Stimulated activated naive CD8-positive, alpha-beta T cell treated with anti-CD3 and anti-CD28 coated beads, Interleukin-15, amount 100 ng/mL, for 72 hours (primary cell): ENCODE data around the gene NARS2.

ENCODE experiments used
- ATAC-seq: fragments of 150-1000 bp; cut with Tn5 transposase; 2 replicates; pipeline ENCODE4 v1.10.0; 2021; ENCODE audit warnings: mild to moderate bottlenecking, moderate library complexity
- DNase-seq, 2 donors: peaks; one replicate each; pipeline ENCODE4 v3.0.0; 2021 to 2022
- H3K27ac Mint-ChIP-seq, 2 donors: one replicate each; pipeline ENCODE4 v1.8.0; 2022; ENCODE audit warnings: mild to moderate bottlenecking in 2 of 2, mixed read lengths in 2 of 2, moderate library complexity in 2 of 2
- H3K27me3 Mint-ChIP-seq: one replicate; pipeline ENCODE4 v1.8.0; 2022; ENCODE audit warnings: mixed read lengths
- H3K4me1 Mint-ChIP-seq: one replicate; pipeline ENCODE4 v1.8.0; 2022; ENCODE audit warnings: mild to moderate bottlenecking, mixed read lengths
- H3K4me3 Mint-ChIP-seq, 2 donors: one replicate each; pipeline ENCODE4 v1.8.0; 2022; ENCODE audit warnings: mild to moderate bottlenecking in 2 of 2, mixed read lengths in 2 of 2, moderate library complexity in 1 of 2
- H3K9me3 Mint-ChIP-seq, 2 donors: one replicate each; pipeline ENCODE4 v1.8.0; 2022; ENCODE audit warnings: mixed read lengths in 2 of 2

NARS2 gene

DNA sequence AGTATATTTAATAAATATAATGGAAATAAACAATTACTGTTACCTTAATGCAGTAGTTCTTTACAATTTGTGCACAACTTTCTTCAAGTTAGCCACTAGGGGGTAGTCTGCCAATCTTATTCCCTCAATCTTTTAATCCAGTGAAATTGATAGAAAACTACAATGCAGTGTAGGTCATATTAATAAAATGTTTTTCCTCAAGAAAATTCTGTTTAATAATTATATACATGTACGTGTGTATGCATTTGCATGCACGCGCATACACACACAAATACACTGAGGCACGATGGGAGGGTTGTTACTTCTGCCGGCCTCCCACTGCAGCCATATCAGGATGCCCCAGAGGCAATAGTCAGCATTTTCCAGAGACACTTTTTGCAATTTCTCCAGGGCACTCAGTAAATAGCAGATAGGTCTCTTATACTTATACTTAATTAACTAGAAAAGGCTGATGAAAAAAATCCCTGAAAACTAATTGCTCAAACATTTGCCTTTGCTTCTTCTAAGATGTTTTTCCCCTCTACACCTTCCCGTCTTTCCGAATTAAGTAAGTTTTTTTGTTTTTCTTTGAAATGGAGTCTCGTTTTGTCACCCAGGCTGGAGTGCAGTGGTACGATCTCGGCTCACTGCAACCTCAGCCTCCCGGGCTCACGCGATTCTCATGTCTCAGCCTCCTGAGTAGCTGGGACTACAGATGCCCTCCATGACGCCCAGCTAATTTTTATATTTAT, 160.2 kb downstream of the NARS2 start:
- H3K4me1 Mint-ChIP-seq = peaks cover 20% of the 10 kb centered on the region
- H3K9me3 Mint-ChIP-seq = no peaks in the 10 kb centered on the region

DNA sequence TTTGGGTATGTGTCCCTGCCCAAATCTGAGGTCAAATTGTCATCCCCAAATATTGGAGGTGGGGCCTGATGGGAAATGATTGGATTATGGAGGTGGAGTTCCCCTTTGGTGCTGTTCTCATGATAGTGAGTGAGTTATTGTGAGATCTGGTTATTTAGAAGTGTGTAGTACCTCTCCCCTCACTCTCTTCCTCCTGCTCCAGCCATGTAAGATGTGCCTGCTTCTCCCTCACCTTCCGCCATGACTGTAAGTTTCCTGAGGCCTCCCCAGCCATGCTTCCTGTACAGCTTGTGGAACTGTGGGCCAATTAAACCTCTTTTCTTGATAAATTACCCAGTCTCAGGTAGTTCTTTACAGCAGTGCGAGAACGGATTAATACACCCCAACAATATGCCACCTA, 166.0 kb downstream of the NARS2 start:
- Mint-ChIP-seq H3K4me3 (no peak overlapping the region), H3K27ac (no peak overlapping the region), H3K27me3 (no peaks in the 10 kb centered on the region), H3K9me3 (peaks cover 8 to 14% of the 10 kb centered on the region in 2 donors), H3K4me1 (no peaks in the 10 kb centered on the region)
- ATAC-seq = no peak
- no peak for DNase-seq

More for the DNA sequence above, 160.2 kb downstream of the NARS2 start:
- H3K27me3 Mint-ChIP-seq = peaks cover 28% of the 10 kb centered on the region
- ATAC-seq (no peak), DNase-seq (no peak)
- no peak overlapping the region for H3K27ac Mint-ChIP-seq
- H3K4me3 Mint-ChIP-seq = no peak overlapping the region

DNA sequence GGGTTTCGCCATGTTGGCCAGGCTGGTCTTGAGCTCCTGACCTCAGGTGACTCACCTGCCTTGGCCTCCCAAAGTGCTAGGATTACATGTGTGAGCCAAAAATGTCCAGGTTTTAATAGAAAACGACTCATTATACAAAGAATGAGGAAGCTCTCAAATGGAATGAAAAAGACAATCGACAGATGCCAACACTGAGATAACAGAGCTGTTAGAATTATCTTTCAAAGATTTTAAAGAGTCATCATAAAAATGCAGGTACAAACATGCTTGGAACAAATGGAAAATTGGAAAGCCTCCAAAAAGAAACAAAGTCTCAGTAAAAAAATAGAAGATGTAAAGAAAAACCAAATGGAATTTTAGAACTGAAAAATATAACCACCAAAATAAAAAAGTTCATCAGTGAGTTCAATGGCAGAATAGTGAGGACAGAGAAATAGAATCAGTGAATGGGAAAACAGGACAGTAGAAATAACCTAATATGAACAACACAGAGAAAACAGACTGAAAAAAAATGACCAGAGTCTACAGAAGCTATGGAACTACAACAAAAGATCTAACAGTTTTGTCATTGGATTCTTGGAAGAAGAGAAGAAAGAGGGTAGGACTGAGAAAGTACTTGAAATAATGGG, 168.0 kb downstream of the NARS2 start:
- no peak for ATAC-seq
- no peak overlapping the region for H3K4me3 Mint-ChIP-seq
- no peaks in the 10 kb centered on the region for H3K4me1 Mint-ChIP-seq
- peaks cover 8 to 14% of the 10 kb centered on the region in 2 donors for H3K9me3 Mint-ChIP-seq
- H3K27me3 Mint-ChIP-seq = no peaks in the 10 kb centered on the region
- H3K27ac Mint-ChIP-seq = no peak overlapping the region
- no peak for DNase-seq

DNA sequence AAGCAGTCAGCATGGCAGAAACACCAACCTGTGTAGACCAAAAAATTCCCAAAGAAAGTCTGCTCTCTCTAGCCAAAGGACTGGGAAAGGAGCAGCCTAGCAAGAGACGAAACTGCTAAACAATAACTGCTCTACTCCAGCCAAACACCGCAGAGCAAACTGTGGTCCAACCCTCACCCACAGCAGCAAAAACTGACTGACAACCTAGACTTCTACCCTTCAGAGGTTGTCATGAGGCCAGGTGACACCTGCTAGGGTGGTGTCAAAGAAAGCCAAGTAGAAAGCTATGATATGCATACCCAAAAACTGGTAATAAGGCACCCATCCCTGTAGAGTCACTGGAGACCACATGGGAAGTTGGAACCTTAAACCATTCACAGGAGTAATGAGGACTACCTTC, 168.9 kb downstream of the NARS2 start:
- Mint-ChIP-seq H3K27me3 (no peaks in the 10 kb centered on the region), H3K9me3 (peaks cover 8 to 14% of the 10 kb centered on the region in 2 donors), H3K4me3 (no peak overlapping the region), H3K4me1 (no peaks in the 10 kb centered on the region), H3K27ac (peak overlapping the region in 1 of 2 donors; percentile 51)
- ATAC-seq = no peak
- DNase-seq = no peak

DNA sequence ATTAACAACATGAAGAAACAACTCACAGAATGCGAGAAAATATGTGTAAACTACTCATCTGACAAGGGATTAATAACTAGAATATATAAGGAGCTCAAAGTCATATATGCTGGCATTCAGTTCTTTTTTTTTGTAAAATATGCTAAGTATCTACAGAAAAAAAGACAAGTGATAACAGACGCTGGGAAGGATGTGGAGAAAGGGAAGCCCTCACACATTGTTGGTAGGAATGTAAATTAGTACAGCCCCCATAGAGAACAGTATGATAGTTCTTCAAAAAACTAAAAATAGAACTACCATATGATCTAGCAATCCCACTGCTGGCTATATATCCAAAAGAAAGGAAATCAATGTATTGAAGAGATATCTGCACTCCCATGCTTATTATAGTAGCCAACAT, 170.9 kb downstream of the NARS2 start:
- Mint-ChIP-seq H3K27ac (no peak overlapping the region), H3K27me3 (no peaks in the 10 kb centered on the region), H3K4me3 (no peak overlapping the region), H3K4me1 (no peaks in the 10 kb centered on the region), H3K9me3 (peaks cover 6 to 13% of the 10 kb centered on the region in 2 donors)
- no peak for ATAC-seq
- DNase-seq = no peak

DNA sequence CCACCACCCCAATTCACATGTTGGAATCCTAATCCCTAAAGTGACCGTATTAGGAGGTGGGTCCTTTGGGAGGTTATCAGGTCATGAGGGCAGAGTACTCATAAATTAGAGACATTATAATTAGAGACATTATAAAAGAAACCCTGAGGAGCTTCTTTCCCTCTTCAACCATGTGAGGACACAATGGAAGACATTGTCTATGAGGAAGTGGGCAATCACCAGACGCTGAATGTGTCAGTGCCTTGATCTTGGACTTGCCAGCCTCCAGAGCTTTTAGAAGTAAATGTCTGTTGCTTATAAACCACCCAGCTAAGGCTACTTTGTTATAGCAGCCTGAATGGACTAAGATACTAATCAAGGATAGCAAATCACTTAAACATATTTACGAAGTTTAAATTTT, 171.8 kb downstream of the NARS2 start:
- no peak overlapping the region for H3K27ac Mint-ChIP-seq
- peaks cover 0 to 5% of the 10 kb centered on the region in 2 donors for H3K9me3 Mint-ChIP-seq
- ATAC-seq = no peak
- H3K4me3 Mint-ChIP-seq = no peak overlapping the region
- no peak for DNase-seq
- no peaks in the 10 kb centered on the region for H3K27me3 Mint-ChIP-seq
- H3K4me1 Mint-ChIP-seq = no peaks in the 10 kb centered on the region

DNA sequence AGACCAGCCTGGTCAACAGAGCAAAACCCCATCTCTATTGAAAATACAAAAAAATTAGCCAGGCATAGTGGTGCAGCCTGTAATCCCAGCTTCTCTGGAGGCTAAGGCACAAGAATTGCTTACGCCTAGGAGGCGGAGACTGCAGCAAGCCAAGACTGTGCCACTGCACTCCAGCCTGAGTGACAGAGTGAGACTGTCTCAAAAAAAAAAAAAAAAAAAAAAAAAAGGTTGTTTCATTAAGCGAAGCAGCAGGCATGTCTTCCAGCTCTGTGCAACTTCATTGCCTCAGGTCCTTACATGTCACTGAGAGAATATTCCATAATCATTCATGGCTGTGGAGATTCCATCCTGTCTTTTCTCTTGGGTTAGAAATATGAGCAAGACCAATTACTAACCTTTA, 174.0 kb downstream of the NARS2 start:
- ATAC-seq (no peak), DNase-seq (no peak)
- Mint-ChIP-seq H3K4me3 (no peak overlapping the region), H3K4me1 (peaks cover 5% of the 10 kb centered on the region), H3K9me3 (no peaks in the 10 kb centered on the region), H3K27ac (no peak overlapping the region), H3K27me3 (no peaks in the 10 kb centered on the region)

DNA sequence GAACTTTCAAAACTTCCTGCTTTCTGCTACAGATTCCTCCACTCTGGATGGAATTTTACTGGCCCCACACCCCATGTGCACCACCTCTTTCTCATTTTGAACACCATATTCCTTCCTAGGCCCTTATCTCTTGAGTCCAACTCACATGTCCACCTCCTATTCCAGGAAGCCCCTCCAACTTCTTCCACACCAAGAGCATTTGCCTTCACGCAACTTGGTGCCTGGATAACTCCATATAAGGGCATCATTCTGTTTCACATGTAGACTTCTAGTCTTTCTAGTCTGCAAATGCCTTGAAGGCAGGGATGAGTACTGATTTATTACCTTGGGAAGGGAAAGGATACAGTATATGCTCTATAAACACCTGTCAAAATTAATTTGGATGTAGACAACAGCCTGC, 174.5 kb downstream of the NARS2 start:
- DNase-seq (no peak), ATAC-seq (no peak)
- Mint-ChIP-seq H3K9me3 (no peaks in the 10 kb centered on the region), H3K27ac (no peak overlapping the region), H3K4me3 (no peak overlapping the region), H3K4me1 (peaks cover 5% of the 10 kb centered on the region), H3K27me3 (no peaks in the 10 kb centered on the region)

DNA sequence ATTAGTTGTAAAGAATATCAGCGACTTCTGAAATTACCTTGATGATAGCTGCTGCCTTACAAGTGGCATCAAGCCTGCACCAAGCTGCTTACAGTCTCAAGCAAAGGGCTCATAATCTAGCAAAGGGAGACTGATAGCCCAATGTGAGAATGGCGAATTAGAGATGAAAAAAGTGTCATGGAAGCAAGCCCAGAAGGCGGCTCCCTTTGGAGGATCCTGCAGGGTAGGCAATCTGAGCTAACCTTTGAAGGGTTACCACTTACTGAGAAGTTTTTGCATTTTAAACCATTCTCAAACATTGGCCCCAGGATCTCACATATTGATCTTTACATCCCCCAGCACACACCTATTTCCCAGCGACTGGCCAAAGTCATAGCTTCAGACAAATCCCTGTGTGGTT, 175.5 kb downstream of the NARS2 start:
- DNase-seq = no peak
- Mint-ChIP-seq H3K27ac (no peak overlapping the region), H3K4me3 (no peak overlapping the region), H3K27me3 (no peaks in the 10 kb centered on the region), H3K9me3 (no peaks in the 10 kb centered on the region), H3K4me1 (peaks cover 5% of the 10 kb centered on the region)
- no peak for ATAC-seq

DNA sequence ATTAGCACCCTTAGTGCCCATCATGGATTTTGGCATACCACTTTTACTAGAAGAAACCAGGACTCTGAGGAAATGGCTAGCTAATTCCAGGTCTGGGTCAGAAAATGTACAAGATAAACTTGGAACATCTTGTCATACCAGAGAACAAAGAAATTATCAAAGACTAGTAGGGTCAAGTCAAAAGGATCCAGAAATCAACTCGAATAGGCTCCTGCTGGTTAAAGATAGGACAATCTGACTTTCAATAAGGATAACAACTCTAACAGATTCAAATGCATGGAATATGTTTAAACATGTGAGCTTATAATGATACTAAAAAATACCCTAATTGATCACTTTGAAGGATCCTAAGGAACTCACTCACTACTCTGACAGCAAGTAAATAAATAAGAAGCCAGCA, 175.9 kb downstream of the NARS2 start:
- Mint-ChIP-seq H3K4me3 (no peak overlapping the region), H3K27ac (no peak overlapping the region), H3K27me3 (no peaks in the 10 kb centered on the region), H3K9me3 (no peaks in the 10 kb centered on the region), H3K4me1 (peaks cover 5% of the 10 kb centered on the region)
- no peak for DNase-seq
- ATAC-seq = no peak

DNA sequence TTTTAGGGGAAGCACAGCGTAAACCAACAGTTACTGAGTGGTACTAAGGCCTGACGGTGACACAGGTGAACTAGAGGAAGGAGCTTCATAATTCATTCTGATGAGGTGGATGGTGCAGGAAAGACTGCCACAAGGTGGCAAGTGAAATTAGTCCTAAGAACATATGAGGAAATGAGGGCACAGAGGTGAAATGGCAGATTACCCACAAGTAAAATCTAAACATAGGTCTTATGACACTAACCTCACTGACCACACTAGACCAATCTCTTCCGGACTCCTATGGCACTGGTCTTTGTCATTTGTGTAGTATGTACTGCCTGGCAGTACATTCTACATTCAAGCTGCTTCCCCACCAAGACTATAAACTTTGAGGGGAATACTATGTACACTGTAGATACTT, 177.3 kb downstream of the NARS2 start:
- H3K4me3 Mint-ChIP-seq = no peak overlapping the region
- H3K27me3 Mint-ChIP-seq = no peaks in the 10 kb centered on the region
- DNase-seq (peak in 1 of 2 donors; percentile 28), ATAC-seq (peak; percentile 98)
- peaks cover 5% of the 10 kb centered on the region for H3K4me1 Mint-ChIP-seq
- no peaks in the 10 kb centered on the region for H3K9me3 Mint-ChIP-seq
- H3K27ac Mint-ChIP-seq = no peak overlapping the region

DNA sequence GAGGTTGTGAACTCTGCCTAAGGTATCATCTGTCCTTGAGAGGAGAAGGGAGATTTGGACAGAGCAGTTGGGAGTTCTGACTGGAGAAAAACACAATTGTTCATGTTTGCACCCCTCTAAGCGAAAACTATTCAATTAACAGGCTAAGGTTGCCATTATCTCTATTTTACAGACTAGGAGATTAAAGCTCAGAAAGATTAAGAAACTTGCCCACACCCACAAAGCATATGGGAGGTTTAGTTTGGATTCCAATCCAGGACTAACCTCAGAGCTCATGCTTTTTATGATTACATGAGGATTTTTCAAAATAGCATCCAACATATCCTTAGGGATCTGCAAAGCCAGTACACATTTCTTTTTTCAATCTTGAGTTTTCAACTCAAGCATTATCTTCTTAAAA, 179.1 kb downstream of the NARS2 start:
- ATAC-seq (no peak), DNase-seq (no peak)
- Mint-ChIP-seq H3K4me3 (no peak overlapping the region), H3K4me1 (peaks cover 5% of the 10 kb centered on the region), H3K27ac (no peak overlapping the region), H3K9me3 (no peaks in the 10 kb centered on the region), H3K27me3 (no peaks in the 10 kb centered on the region)

DNA sequence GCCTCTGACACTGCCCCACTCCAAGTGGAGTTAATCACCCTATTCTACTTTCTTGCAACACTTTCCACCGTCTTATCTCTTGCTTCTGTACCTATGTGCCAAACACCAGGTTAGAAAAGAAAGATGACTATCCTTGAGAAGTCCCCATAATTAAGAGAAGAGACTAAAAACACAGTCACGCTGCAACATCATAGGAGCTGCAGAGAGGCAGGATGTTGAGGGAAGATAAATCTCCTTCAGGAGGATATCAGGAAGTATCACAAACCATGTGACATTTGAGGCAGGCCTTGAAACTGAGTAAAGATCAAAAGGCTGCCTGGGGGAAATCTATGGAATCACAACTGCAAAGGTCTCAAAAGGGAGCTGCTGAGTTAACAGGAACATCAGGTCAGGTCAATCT, 181.8 kb downstream of the NARS2 start:
- no peaks in the 10 kb centered on the region for H3K9me3 Mint-ChIP-seq
- H3K4me1 Mint-ChIP-seq = peaks cover 5% of the 10 kb centered on the region
- H3K27me3 Mint-ChIP-seq = no peaks in the 10 kb centered on the region
- H3K27ac Mint-ChIP-seq = no peak overlapping the region
- H3K4me3 Mint-ChIP-seq = no peak overlapping the region
- DNase-seq (no peak), ATAC-seq (no peak)

DNA sequence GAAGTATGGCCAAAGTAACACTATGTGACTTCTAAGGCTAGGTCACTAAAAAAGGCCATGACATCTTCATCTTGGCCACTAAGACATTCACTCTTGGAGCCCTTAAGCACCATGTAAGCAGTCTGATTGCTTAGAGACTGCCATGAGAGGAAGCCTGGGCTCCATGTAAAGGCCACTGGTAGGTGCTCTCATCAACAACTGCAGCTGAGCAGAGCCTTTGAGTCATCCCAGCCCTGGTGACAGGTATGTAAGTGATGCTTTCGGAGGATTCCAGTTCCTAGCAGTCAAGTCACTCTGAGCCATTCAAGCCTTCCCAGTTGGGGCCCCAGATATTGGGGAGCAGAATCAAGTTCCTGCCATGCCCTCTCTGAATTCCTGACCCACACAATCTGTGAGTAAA, 183.2 kb downstream of the NARS2 start:
- Mint-ChIP-seq H3K27ac (no peak overlapping the region), H3K27me3 (no peaks in the 10 kb centered on the region)
- ATAC-seq = no peak

DNA sequence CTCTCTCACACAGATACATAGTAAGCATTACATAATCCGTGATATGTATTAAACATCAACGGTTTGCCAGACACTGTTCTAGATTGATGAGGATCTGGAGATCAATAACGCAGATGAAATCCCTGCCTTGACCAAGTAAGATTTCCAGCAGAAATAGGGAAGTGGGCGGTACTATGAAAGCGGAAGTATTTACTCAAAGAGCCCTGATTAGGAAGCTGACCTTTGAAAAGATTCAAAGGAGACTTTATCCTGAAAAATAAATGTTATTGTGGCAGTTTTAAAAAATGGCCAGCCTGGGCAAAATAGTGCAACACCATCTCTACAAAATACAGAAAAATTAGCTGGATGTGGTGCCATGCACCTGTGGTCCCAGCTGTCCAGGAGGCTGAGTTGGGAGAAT, 183.9 kb downstream of the NARS2 start:
- no peak for DNase-seq
- H3K27me3 Mint-ChIP-seq = no peaks in the 10 kb centered on the region
- peaks cover 0 to 5% of the 10 kb centered on the region in 2 donors for H3K9me3 Mint-ChIP-seq
- no peak overlapping the region for H3K4me3 Mint-ChIP-seq
- ATAC-seq = no peak
- no peaks in the 10 kb centered on the region for H3K4me1 Mint-ChIP-seq
- no peak overlapping the region for H3K27ac Mint-ChIP-seq

More for the DNA sequence above, 183.2 kb downstream of the NARS2 start:
- Mint-ChIP-seq H3K4me1 (no peaks in the 10 kb centered on the region), H3K9me3 (peaks cover 0 to 5% of the 10 kb centered on the region in 2 donors), H3K4me3 (no peak overlapping the region)
- no peak for DNase-seq

DNA sequence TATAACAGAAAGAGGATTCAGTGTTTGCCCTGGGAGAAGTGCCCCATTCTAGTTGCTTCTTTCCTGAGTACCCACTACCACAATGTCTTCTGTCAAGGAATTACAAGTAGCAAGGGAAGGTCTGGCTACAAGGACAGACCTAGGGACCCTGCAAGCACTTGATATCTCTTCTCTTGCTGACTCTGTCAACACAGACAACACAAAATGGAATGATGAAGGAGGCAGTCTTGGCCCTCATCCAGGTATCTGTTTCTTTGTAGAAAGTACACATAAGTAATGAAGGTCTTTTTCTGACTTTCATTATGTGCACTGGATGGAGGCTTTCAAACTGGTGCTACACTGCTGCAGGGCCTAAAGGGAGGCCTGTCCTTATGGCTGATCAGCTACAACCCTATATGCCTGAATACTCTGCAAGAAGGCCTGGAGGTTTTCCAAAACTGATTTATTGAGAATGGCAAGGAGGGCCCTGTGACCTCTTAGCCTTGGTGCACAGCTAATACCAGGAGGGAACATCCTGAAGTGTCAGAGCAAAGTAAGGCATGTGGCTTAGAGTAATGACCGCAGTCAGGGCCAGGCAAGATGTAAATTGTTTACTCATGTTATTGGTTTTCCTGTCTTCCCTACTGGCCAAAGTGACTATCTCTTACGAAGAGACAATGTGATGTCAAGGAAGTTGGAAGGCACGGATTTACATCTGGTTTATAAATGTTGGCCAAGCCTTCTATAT, 188.3 kb downstream of the NARS2 start:
- Mint-ChIP-seq H3K4me1 (no peaks in the 10 kb centered on the region), H3K4me3 (no peak overlapping the region), H3K27me3 (no peaks in the 10 kb centered on the region), H3K27ac (no peak overlapping the region), H3K9me3 (peaks cover 23% of the 10 kb centered on the region in 2 donors)
- DNase-seq (no peak), ATAC-seq (no peak)
